ENCODE results near the gene ITPK1.

GRCh38 chr14:92964124-92965109 lies 151.3 kb downstream of the ITPK1 start:
- TF ChIP-seq, protein P1, sequence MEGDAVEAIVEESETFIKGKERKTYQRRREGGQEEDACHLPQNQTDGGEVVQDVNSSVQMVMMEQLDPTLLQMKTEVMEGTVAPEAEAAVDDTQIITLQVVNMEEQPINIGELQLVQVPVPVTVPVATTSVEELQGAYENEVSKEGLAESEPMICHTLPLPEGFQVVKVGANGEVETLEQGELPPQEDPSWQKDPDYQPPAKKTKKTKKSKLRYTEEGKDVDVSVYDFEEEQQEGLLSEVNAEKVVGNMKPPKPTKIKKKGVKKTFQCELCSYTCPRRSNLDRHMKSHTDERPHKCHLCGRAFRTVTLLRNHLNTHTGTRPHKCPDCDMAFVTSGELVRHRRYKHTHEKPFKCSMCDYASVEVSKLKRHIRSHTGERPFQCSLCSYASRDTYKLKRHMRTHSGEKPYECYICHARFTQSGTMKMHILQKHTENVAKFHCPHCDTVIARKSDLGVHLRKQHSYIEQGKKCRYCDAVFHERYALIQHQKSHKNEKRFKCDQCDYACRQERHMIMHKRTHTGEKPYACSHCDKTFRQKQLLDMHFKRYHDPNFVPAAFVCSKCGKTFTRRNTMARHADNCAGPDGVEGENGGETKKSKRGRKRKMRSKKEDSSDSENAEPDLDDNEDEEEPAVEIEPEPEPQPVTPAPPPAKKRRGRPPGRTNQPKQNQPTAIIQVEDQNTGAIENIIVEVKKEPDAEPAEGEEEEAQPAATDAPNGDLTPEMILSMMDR (IDR thresholded peaks at IDR 0.05), result no peak
- no peak for TF ChIP-seq POLR2A (IDR thresholded peaks at IDR 0.05)

All from thyroid gland (tissue), 4 donors.